ENCODE data around the gene VRK1.
"Not testable (repeated sequence)": the region's sequence is repeated elsewhere in the genome, so short reads cannot be mapped to it uniquely, and the experiment has no call there.

The VRK1 gene, protein sequence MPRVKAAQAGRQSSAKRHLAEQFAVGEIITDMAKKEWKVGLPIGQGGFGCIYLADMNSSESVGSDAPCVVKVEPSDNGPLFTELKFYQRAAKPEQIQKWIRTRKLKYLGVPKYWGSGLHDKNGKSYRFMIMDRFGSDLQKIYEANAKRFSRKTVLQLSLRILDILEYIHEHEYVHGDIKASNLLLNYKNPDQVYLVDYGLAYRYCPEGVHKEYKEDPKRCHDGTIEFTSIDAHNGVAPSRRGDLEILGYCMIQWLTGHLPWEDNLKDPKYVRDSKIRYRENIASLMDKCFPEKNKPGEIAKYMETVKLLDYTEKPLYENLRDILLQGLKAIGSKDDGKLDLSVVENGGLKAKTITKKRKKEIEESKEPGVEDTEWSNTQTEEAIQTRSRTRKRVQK

DNA sequence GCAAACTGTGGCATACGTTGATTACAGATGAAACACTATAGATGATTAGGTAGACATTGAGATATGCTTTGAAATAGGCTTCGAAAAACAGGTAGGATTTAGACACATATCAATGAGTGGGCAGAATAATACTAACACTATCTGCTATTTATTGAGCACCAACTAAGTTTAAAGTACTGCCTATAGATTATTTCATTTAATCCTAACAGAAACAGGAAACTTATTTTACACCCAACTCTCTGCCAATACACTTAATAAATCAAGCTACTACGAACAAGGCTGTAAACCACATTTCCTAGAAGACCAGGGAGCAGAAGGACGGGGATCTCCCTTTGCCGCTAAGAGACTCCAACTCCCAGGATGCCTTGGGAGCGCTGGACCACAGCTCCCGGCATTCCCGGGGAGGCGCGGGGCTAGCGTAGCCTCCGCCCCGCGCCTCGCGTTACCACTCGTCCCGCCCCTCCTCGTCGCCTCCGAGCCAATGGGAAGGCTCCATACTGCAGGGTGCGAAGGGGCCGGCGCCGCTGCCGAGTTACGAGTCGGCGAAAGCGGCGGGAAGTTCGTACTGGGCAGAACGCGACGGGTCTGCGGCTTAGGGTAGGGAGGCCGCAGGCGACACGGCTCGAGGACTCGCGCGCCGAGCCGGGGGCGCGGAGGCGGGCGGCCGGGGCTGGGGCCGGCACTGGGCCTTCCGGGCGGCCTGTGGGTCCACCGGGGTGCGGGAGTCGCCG, at the start of gene VRK1:
VRK1 (plus strand) TSS at position 532 of the 731 bp plus-strand sequence. CDS start 36,090 bp downstream, outside the sequence.
- peak; percentile 65 for DNase-seq

DNA sequence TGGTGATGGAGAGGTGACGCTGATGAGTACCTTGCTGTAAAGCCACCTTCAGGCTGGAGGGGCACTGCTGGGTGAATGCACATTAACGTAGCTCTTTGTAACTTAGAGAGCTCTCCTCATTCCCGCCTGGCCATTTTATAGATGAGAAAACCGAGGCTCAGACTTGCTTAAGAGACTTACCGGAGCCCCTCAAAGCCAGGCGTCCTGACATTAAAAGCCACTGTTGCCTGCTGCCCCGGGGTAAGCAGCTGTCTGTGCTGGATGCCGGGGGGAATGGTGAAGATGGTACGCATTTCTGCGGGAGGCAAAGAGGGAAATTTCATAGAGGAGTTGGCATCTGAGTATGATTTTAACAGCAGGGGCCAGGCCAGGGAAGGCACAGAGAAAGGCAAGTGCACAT, 49.6 kb upstream of the VRK1 start:
- no peak for DNase-seq

DNA sequence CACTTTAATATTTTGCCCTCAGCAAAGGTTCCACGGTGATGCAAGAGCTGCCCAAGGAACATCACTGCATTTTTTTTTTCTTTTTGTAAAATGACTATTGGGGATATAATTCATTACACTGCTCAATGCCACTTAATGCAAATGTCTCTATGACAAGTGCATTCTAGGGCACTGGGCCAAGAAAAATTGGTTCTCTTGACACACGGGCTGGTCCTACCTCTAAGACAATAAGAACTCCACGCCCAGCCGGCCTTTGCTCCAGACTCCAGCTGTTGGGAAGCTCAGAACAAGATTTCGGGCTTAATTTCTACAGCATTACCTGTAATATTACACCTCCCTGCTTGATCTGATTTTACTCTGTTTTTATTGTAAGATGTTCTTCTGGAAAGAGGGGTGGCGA, 48.8 kb upstream of the VRK1 start:
- no peak for DNase-seq

DNA sequence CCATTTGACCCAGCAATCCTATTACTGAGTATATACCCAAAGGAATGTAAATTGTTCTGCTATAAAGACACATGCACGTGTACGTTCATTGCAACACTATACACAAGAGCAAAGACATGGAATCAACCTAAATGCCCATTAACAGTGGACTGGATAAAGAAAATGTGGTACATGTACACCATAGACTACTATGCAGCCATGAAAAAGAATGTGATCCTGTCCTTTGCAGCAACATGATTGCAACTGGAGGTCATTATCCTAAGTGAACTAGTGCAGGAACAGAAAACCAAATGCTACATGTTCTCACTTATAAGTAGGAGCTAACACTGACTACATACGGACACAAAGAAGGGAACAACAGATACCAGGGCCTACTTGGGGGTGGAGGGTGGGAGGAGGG, 45.7 kb upstream of the VRK1 start:
- DNase-seq, result no peak

GRCh38 chr14:96752125-96752524, 45.1 kb upstream of the VRK1 start:
- DNase-seq, result no peak

DNA sequence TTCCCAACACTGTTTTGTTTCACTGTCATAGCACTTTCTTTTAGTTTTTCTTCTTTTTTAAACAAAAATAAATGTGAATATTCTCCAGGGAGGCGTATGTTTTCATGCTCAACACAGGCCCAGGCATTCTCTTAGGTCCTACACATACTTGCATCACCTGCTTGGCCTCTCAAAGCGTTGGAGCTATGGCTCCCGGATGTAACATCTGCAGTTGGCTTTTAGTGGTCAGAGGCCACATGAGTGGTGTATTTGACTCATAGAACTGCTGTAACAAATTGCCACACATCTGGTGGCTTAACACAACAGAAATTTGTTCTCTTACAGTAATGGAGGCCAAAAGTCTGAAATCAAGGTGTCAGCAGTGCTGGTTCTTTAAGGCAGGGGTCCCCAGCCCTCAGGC, 44.6 kb upstream of the VRK1 start:
- no peak for DNase-seq

DNA sequence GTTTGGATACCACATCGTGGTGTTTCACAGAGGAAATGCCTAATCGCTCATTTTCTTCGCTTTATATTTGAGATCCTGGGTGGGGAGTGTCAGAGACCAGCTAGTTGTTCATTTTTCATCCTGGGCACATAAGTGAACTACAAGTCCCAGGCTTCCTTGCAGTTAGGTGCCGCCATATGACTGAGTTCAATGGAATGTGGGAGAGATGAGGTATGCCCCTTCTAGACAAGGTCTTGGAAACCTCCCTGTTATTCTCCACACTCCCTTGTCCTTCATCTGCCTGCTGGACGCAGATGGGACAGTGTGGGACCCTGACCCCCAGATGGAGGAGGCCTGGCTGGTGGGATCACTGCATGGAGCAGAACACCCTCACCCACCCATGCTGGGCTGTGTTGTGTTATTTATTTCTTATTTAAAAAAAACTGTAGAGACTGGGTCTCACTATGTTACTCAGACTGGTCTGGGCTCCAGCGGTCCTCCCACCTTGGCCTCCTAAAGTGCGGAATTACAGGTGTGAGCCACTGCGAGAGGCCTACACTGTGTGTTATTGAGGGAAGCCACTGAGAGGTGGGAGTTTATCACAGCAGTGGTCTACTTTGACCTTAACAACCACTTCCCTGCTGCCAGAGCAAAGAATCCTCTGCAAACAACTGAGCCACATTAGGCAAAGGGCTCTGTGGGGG, 42.9 kb upstream of the VRK1 start:
- DNase-seq, result no peak

GRCh38 chr14:96754845-96755184, 42.4 kb upstream of the VRK1 start:
- DNase-seq, result no peak

- DNase-seq, result no peak
Measured at GRCh38 chr14:96756745-96757144, 40.4 kb upstream of the VRK1 start.

DNA sequence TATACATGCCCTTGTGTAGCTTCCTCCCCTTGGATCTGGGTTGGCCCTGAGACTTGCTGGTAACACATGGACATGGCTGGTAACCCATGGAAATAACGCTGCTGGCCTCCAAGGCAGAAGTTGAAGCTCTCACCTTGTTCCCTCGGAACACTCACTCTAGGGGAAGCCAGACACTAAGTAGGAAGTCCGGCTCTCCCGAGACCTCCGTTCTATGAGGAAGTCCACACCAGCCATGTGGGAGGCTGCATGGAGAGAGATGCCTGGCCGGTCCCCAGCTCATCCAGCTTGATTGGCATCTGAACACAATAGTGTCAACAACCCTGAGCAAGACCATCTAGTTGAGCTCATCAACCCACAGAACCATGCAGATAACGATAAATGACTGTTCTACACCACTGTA, 39.7 kb upstream of the VRK1 start:
- DNase-seq, result no peak

DNA sequence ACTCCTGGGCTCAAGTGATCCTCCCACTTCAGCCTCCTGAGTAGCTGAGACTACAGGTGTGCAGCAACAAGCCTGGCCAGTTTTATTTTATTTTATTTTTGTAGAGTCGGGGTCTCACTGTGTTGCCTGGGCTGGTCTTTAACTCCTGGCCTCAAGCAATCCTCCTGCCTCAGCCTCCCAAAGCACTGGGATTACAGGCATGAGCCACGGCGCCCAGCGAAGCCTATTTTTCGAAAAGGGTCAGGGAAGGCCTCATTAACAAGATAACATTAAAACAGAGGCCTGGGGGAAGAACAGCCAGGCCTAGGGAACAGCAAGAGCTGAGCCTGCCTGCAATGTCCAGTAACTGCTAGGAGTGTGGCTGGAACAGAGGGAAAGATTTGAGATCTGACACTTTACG, 36.1 kb upstream of the VRK1 start:
- no peak for DNase-seq

GRCh38 chr14:96762650-96763049, 34.5 kb upstream of the VRK1 start:
- no peak for DNase-seq

DNA sequence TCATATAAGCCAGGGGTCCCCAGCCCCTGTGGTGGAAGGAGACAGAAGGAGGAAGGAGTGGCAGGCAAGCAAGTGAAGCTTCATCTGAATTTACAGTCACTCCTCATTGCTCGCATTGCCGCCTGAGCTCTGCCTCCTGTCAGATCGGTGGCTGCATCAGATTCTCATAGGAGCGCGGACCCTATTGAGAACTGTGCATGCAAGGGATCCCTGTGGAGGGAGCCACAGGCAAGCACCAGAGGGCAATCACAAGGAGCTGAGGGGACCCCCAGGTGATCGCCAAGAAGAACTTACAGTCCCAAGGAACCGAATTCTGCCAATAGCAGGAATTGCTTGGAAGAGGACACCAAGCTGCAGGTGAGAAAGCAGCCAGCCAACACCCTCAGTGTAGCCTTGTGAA, 33.2 kb upstream of the VRK1 start:
- DNase-seq, result no peak

- not testable (repeated sequence) for DNase-seq
Measured at GRCh38 chr14:96765205-96765604, 32.0 kb upstream of the VRK1 start.

GRCh38 chr14:96772929-96773328, 24.3 kb upstream of the VRK1 start:
- no peak for DNase-seq

- DNase-seq, result no peak
Measured at GRCh38 chr14:96776791-96777190, 20.4 kb upstream of the VRK1 start.

DNA sequence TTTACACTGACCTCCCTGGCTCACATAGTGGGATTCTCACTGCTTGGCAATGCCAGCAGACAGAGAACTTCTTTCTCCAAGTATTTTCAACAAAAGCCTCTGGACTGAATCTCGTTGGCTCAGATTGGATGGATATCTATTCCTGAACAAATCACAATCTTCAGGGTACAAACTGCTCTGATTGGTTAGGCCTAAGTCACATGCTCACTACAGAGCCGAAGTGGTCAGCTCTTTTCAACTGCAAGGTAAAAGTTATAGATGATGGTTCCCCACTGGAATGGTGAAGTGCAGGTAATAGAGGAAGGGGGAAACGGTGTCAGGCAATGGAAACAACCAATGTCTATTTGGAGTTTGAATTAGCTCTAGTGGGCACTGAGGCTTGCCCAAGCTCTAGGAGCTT, 16.7 kb upstream of the VRK1 start:
- DNase-seq, result no peak

DNA sequence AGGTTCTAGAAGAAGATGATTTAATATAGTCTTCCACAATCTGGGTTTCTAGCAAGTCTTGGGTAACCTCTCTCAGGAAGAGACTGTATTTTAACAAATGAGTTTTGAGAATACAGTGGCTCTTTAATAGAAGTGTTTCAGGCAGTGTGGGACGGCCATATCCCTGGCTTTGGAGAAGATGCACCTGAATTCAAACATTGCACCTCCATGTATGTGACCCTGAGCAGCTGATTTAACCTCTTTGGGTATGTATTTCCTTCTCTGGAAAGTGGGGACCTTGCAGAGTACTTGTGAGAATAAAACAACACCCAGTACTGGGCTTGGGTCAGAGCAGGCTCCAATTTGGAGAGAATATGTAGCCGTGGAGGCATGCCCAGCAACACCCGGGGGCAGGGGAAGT, 15.8 kb upstream of the VRK1 start:
- DNase-seq, result no peak

- DNase-seq, result no peak
Measured at GRCh38 chr14:96782436-96782835, 14.7 kb upstream of the VRK1 start.

DNA sequence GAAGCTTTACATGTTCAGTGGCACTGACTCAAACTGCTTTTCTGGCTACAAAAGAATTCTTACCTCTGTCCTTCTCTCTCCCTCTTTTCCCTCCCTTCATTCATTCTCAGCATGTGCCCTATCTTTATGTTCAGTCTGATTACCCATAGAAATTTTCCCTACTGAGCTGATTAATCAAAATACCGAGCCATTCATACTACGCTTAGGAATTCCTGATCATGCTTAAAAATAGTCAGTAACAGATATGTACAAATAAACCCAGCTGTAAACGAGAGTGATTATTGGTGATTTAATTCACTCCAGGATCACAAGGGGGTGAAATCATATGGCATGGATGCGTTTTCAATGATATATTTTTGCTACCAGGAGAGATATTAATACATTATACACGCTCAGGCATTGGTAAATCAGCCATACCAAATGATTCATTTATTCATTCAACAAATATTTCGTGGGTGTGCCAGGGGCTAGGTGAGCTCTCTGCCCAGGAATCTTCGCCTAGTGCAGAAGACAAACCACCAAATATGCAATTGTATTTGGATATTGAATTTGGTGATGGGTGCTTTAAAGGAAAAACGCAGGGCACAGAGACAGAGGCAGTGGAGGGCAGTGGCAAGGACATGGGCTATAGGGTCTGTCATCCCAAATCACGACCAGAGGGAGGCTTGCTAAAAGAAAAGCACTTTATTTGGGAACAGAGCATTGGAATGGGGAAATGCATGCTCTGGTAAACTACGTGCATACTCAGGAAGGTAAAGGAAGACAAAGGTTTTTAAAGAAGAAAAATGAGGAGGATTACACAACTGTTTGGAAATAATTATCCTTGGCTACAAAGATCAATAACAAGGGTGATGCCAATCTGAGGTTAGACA, 13.9 kb upstream of the VRK1 start:
- no peak for DNase-seq

- no peak for DNase-seq
Measured at GRCh38 chr14:96783915-96784224, 13.3 kb upstream of the VRK1 start.

GRCh38 chr14:96790186-96790585, 7.0 kb upstream of the VRK1 start:
- DNase-seq, result no peak

- no peak for DNase-seq
Measured at GRCh38 chr14:96790706-96791105, 6.5 kb upstream of the VRK1 start.

Measured in NCI-H1436 treated with DMSO at 0.1 percent for 48 hours (cell line).